IgD-negative memory B cell (primary cell): Measurements from ENCODE around the gene DNAJA4. TPM values are rescaled to one million over a fixed set of nuclear protein-coding genes. Genes with fewer than 3 reads are reported as not detected.

Experiments
- H3K27ac Mint-ChIP-seq, 3 donors: one replicate each; pipeline ENCODE4 v1.8.0; 2020 to 2022; ENCODE audit warnings: mild to moderate bottlenecking in 3 of 3, mixed read lengths in 3 of 3, moderate library complexity in 1 of 3
- H3K27me3 Mint-ChIP-seq: one replicate; pipeline ENCODE4 v1.8.0; 2021; ENCODE audit warnings: mixed read lengths
- H3K36me3 Mint-ChIP-seq: one replicate; pipeline ENCODE4 v1.8.0; 2020; ENCODE audit warnings: mild to moderate bottlenecking, mixed read lengths
- H3K4me1 Mint-ChIP-seq, 3 donors: one replicate each; pipeline ENCODE4 v1.8.0; 2020 to 2022; ENCODE audit warnings: mixed read lengths in 3 of 3, mild to moderate bottlenecking in 1 of 3
- H3K4me3 Mint-ChIP-seq, 4 donors: one replicate each; pipeline ENCODE4 v1.8.0; 2020 to 2022; ENCODE audit warnings: mild to moderate bottlenecking in 4 of 4, mixed read lengths in 4 of 4, moderate library complexity in 3 of 4
- H3K9me3 Mint-ChIP-seq, 3 donors: one replicate each; pipeline ENCODE4 v1.8.0; 2020 to 2021; ENCODE audit warnings: mixed read lengths in 3 of 3, mild to moderate bottlenecking in 1 of 3
- polyA plus RNA-seq: library from polyadenylated mRNA; unstranded; fragments of 300-500 nt; fragmentation: Illumina TruSeq; gene quantifications from one replicate; pipeline ENCODE4 v1.2.3, GENCODE V29; 2021

Gene DNAJA4
- polyA plus RNA-seq, 1 donor from 2014 or later: 4.7 TPM

DNA sequence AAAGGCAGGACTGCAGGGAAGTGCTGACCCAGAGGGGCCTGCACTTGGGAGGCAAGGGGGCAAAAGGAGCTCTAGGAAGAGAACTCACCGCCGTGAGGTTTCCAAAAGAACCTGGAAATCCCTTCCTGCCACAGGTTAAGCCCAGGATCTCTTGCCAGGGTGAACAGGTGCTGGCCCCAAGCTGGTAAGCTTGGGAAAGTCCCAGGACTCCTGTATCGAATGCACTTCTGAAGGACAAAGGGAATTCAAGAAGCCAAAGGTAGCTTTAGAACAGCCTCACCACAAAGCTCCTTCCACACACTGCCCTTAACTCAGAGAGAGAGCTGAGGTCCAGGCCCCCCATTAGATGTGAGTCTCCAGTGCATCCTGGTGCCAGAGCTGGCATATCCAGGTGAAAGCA, 46.9 kb downstream of the DNAJA4 start:
- no peak overlapping the region for H3K27ac Mint-ChIP-seq
- H3K9me3 Mint-ChIP-seq: no peaks in the 10 kb centered on the region
- no peaks in the 10 kb centered on the region for H3K4me1 Mint-ChIP-seq
- peaks cover 13% of the 10 kb centered on the region for H3K27me3 Mint-ChIP-seq
- H3K36me3 Mint-ChIP-seq: no peaks in the 10 kb centered on the region
- H3K4me3 Mint-ChIP-seq: no peak overlapping the region

DNA sequence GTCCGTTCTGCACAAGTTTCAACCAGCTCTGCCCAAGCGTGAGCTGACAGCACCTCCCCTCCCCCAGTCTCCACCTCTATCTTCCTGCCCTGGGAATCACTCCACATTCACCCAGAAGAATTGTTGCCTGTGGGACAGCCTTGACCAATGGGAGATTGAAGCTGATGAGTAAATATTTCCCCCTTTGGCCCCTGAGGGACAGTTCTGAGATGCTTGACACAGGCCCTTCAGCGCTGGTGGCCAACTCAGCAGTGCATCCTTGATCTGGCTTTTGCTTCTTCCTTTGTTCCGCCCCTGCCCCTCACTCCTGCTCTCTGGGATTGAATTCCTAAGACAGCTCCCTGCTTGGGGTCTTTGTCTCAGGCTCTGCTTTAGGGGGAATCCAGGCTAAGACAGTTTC, 48.2 kb downstream of the DNAJA4 start:
- H3K9me3 Mint-ChIP-seq: no peaks in the 10 kb centered on the region
- no peak overlapping the region for H3K4me3 Mint-ChIP-seq
- H3K4me1 Mint-ChIP-seq: no peaks in the 10 kb centered on the region
- H3K27me3 Mint-ChIP-seq: peaks cover 14% of the 10 kb centered on the region
- no peaks in the 10 kb centered on the region for H3K36me3 Mint-ChIP-seq
- H3K27ac Mint-ChIP-seq: no peak overlapping the region

- no peak overlapping the region for H3K27ac Mint-ChIP-seq
- peaks cover 14% of the 10 kb centered on the region for H3K27me3 Mint-ChIP-seq
- no peaks in the 10 kb centered on the region for H3K4me1 Mint-ChIP-seq
- H3K4me3 Mint-ChIP-seq: no peak overlapping the region
- no peaks in the 10 kb centered on the region for H3K36me3 Mint-ChIP-seq
- no peaks in the 10 kb centered on the region for H3K9me3 Mint-ChIP-seq
These were observed 48.6 kb downstream of the DNAJA4 start for GRCh38 chr15:78312957-78313356.

DNA sequence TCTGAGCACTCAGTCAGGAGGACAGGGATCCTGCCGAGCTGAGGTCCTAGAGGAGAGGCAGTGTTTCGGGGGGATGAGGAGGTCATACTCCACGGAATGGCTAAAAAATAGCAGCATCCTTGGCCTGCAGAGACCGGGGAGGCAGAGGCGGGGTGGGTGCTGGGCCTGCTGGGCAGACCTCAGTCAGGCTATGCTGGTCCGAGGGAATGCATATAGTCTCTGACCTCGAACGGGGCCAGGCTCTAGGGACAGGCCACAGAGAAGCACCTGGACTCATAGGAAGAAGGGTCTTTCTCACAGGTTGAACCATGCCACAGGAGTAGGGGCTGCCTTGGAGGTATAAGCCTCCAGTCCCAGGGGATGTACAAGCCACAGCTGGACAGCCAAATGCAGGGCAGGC, 49.0 kb downstream of the DNAJA4 start:
- Mint-ChIP-seq H3K4me3 (no peak overlapping the region), H3K36me3 (no peaks in the 10 kb centered on the region), H3K27me3 (peaks cover 14% of the 10 kb centered on the region), H3K9me3 (no peaks in the 10 kb centered on the region), H3K27ac (no peak overlapping the region), H3K4me1 (no peaks in the 10 kb centered on the region)

- no peaks in the 10 kb centered on the region for H3K4me1 Mint-ChIP-seq
- no peaks in the 10 kb centered on the region for H3K36me3 Mint-ChIP-seq
- no peak overlapping the region for H3K27ac Mint-ChIP-seq
- no peaks in the 10 kb centered on the region for H3K9me3 Mint-ChIP-seq
- peaks cover 11% of the 10 kb centered on the region for H3K27me3 Mint-ChIP-seq
- no peak overlapping the region for H3K4me3 Mint-ChIP-seq
These were observed 49.8 kb downstream of the DNAJA4 start for GRCh38 chr15:78314181-78314581.

DNA sequence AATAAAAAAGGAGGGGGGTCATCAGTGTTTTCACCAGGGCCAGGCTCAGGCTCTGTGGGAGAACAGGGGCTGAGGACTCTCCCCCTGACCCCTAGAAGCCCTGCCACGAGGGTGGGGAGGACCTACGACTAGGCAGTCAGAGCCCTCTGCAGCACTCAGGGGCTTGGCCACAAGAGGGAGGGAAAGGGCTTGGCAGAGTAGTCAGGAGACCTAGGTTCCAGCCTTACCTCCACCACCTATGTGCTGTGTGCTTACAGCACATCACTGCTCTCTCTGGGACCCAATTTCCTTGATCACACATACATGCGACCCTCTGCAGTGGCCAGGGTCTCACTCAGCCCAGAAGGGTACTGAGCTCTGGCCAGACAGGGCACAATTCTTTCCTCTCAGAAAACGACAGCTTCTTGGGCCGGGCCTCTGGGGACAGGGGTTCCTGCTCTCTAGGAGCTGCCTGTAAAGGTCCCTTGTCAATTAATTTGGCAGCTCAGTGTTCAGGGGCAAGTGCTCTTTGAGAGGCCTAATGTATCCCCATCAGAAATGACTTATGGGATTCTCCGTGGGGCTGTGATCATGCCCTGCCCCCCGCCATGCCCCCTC, 51.4 kb downstream of the DNAJA4 start:
- H3K36me3 Mint-ChIP-seq: no peaks in the 10 kb centered on the region
- H3K4me1 Mint-ChIP-seq: no peaks in the 10 kb centered on the region
- peaks cover 11% of the 10 kb centered on the region for H3K27me3 Mint-ChIP-seq
- no peak overlapping the region for H3K4me3 Mint-ChIP-seq
- no peak overlapping the region for H3K27ac Mint-ChIP-seq
- no peaks in the 10 kb centered on the region for H3K9me3 Mint-ChIP-seq

DNA sequence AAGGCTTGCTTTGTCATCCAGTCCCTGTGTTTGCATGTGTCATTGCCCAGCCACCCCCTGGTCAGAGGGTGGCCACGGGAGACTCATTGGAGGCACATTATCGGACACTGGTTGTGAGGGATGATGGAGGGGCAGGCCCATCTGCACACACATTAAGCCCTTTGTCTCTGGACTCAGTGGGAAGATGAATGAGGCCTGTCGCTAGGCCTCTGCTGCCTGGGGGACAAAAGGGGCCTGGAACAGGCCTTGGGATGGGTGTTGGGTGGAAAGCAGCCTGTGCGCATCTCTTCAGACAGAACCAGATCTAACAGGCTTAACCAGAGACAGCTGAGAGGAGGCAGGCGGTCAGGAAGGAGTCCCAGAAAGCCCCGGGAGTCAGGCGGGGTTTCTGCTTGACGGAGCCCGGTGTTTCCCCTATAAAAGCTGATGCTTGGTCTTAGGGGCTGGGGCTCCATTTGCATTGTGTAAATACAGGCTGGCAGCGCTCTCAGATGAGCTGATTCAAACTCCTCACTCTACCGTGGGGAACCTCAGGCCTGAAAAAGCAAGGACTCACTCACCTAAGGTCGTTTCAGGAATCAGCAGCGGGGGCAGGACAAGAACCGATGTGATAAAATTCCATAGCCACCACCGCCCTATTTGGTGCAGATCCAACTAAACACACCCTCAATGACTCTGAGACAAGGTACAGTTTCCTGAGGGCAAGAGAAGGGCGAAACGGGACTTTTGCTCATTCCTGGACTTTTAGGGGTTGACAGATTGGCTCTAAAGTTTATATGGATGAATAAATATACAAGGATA, 52.1 kb downstream of the DNAJA4 start:
- Mint-ChIP-seq H3K4me3 (no peak overlapping the region), H3K4me1 (no peaks in the 10 kb centered on the region), H3K27ac (no peak overlapping the region), H3K36me3 (no peaks in the 10 kb centered on the region), H3K27me3 (peaks cover 11% of the 10 kb centered on the region), H3K9me3 (no peaks in the 10 kb centered on the region)

- no peaks in the 10 kb centered on the region for H3K9me3 Mint-ChIP-seq
- H3K4me3 Mint-ChIP-seq: no peak overlapping the region
- no peak overlapping the region for H3K27ac Mint-ChIP-seq
- H3K27me3 Mint-ChIP-seq: peaks cover 11% of the 10 kb centered on the region
- H3K4me1 Mint-ChIP-seq: no peaks in the 10 kb centered on the region
- no peaks in the 10 kb centered on the region for H3K36me3 Mint-ChIP-seq
These were observed 52.9 kb downstream of the DNAJA4 start for GRCh38 chr15:78317145-78317836.

DNA sequence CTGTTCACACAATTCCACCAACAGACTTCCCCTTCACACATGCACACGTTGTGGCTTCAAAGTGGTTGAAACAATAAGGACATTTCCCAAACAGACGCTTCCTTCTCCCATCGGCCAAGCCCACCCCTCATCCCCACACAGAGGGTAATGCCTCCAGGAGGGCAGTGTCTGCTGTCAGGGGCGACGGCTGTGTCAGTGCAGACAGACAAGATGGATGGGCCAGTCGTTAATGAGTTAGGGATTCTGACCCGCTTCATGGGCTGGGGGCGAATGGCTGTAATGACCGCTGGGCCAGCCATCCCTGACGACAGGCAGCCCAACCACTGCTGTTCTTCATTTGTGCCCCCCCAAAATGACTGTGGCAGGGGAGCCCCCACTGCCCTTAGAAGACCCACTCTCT, 55.2 kb downstream of the DNAJA4 start:
- no peak overlapping the region for H3K4me3 Mint-ChIP-seq

GRCh38 chr15:78320183-78320582, 55.8 kb downstream of the DNAJA4 start:
- Mint-ChIP-seq H3K36me3 (no peaks in the 10 kb centered on the region), H3K4me3 (no peak overlapping the region), H3K4me1 (no peaks in the 10 kb centered on the region), H3K27ac (peak overlapping the region in 1 of 3 donors; percentile 19), H3K9me3 (no peaks in the 10 kb centered on the region), H3K27me3 (peaks cover 2% of the 10 kb centered on the region)

More for the DNA sequence above, 55.2 kb downstream of the DNAJA4 start:
- Mint-ChIP-seq H3K9me3 (no peaks in the 10 kb centered on the region), H3K4me1 (no peaks in the 10 kb centered on the region), H3K36me3 (no peaks in the 10 kb centered on the region), H3K27ac (no peak overlapping the region), H3K27me3 (peaks cover 2% of the 10 kb centered on the region)

GRCh38 chr15:78321041-78321570, 56.7 kb downstream of the DNAJA4 start:
- peaks cover 2% of the 10 kb centered on the region for H3K27me3 Mint-ChIP-seq
- no peaks in the 10 kb centered on the region for H3K4me1 Mint-ChIP-seq
- peaks cover 0 to 1% (median 0%) of the 10 kb centered on the region in 3 donors for H3K9me3 Mint-ChIP-seq
- no peak overlapping the region for H3K4me3 Mint-ChIP-seq
- H3K27ac Mint-ChIP-seq: no peak overlapping the region
- no peaks in the 10 kb centered on the region for H3K36me3 Mint-ChIP-seq

GRCh38 chr15:78321786-78322185, 57.4 kb downstream of the DNAJA4 start:
- peaks cover 2% of the 10 kb centered on the region for H3K27me3 Mint-ChIP-seq
- H3K9me3 Mint-ChIP-seq: peaks cover 0 to 1% (median 0%) of the 10 kb centered on the region in 3 donors
- peak overlapping the region in 1 of 4 donors; percentile 28 for H3K4me3 Mint-ChIP-seq
- H3K27ac Mint-ChIP-seq: no peak overlapping the region
- no peaks in the 10 kb centered on the region for H3K36me3 Mint-ChIP-seq
- H3K4me1 Mint-ChIP-seq: no peaks in the 10 kb centered on the region

GRCh38 chr15:78322243-78322642, 57.9 kb downstream of the DNAJA4 start:
- Mint-ChIP-seq H3K27me3 (peaks cover 2% of the 10 kb centered on the region), H3K4me3 (no peak overlapping the region), H3K27ac (no peak overlapping the region), H3K4me1 (no peaks in the 10 kb centered on the region), H3K36me3 (no peaks in the 10 kb centered on the region), H3K9me3 (peaks cover 0 to 1% (median 0%) of the 10 kb centered on the region in 3 donors)

GRCh38 chr15:78322724-78323521, 58.6 kb downstream of the DNAJA4 start:
- Mint-ChIP-seq H3K27me3 (no peaks in the 10 kb centered on the region), H3K27ac (no peak overlapping the region), H3K9me3 (peaks cover 0 to 1% (median 0%) of the 10 kb centered on the region in 3 donors), H3K4me1 (no peaks in the 10 kb centered on the region), H3K4me3 (no peak overlapping the region), H3K36me3 (no peaks in the 10 kb centered on the region)

DNA sequence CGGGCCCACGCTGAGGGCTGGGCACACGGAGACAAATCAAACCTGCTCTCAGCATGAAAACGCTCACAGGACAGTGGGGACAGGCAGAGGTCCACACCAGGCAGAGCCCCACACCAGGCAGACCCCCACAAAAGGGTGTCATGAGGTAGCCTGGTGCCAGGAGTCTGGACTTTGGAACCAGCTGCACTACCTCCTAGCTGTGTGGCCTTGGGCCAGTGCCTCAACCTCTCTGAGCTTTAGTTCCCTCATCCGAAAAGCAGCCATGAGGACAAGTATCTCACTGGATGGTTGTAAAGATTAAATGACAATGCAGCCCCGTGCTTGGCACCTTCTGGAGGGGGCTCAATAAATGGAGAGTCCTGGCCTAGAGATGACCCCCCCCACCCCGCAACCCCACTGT, 59.3 kb downstream of the DNAJA4 start:
- H3K4me3 Mint-ChIP-seq: no peak overlapping the region
- H3K27me3 Mint-ChIP-seq: no peaks in the 10 kb centered on the region
- no peaks in the 10 kb centered on the region for H3K4me1 Mint-ChIP-seq
- H3K9me3 Mint-ChIP-seq: peaks cover 0 to 1% (median 0%) of the 10 kb centered on the region in 3 donors
- no peaks in the 10 kb centered on the region for H3K36me3 Mint-ChIP-seq
- no peak overlapping the region for H3K27ac Mint-ChIP-seq
